NAMALWA (cell line): ENCODE results near the gene ARID5B.

ENCODE experiments used
- DNase-seq: peaks from one replicate; pipeline ENCODE4 v3.0.0-alpha.2; 2015; ENCODE audit warnings: low spot score

Gene ARID5B

DNA sequence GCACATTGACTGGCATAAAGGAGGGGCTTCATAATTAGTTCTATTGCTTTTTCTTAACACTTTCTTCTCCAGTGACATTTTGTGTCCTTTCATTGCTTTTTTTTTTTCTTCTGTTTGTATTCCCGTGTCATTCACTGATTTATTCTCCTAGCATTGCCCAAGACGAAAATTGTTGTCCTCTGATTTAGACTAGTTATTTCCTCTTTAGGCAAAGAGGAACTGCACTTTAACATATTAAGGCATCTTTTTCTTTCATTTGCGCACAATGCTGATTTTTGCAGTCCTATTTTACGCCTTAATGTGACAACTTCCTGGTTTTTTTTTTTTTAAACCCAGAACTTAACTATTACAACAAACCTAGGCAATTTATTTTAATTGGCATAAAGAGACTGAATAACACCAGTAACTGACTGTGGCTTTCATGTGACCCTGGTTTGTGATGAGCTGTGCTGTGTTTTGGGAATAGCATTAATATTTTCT, 39.7 kb downstream of the ARID5B start:
- DNase-seq = peak; percentile 74

DNA sequence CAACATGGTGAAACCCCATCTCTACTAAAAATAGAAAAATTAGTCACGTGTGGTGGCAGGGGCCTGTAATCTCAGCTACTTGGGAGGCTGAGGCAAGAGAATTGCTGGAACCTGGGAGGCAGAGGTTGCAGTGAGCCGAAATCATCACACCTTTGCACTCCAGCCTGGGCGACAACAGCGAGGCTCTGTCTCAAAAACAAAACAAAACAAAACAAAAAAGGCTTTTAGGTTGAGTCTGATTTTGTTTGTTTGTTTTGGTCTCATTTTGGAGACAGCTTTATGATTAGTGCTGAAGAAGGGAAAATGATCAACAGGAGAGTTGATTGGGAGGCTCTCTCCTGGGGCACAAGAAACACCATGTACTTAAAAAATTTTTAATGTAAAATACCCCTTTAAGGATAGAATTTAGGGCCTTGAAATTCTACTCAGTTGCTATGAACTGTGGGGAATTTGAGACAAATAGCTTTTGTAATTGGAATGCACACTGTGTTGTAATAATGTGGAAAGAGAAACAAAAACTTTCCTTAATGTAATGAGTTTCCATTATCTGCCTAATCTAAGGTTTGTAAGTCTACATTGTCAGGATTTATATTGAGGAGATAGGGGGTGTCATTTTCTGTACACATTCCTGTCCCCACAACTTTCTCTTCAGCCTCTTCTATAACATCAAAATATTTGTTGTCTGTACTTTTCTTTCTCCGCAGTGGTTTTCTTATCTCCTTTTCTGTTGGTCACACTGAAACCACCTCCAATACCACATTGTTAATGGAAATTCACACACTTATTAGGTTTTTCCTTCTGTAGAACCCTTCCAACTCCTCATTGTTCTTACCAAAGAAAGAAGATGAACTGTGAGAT, 41.3 kb downstream of the ARID5B start:
- DNase-seq = peak; percentile 39

DNA sequence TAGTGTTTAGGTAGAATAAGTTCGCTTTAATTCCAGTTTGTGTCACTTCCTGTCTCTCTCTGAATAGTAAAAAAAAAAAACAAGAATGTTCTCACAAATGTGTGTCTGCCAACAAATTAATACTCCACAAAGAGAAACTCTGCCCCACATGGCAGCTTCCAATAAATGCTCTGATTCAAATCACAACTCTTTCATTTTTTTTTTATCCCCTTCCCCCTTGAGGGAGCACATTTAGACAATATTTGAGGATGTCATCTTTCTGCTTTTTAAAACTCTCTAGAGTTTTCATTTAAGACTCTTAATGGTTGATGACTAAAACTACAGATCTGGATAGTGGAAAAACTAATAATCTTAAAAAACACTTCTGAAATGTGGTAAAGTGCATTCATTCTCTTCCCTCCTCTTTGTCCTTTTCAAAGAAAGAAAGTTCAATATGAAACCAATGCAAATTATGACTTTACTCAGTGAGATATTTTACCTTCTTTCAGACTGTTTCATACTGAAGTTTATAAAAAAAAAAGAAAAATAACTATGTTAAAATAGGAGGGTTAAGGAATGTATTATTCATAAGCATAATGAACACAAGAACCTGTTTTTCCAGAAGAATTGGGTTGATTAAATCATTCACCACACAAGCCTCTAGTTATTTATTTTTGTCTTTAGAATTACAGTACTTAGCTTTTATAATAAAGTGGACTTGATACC, 42.3 kb downstream of the ARID5B start:
- DNase-seq = peak; percentile 82

GRCh38 chr10:61944410-61945147, 43.1 kb downstream of the ARID5B start:
- DNase-seq = no peak

DNA sequence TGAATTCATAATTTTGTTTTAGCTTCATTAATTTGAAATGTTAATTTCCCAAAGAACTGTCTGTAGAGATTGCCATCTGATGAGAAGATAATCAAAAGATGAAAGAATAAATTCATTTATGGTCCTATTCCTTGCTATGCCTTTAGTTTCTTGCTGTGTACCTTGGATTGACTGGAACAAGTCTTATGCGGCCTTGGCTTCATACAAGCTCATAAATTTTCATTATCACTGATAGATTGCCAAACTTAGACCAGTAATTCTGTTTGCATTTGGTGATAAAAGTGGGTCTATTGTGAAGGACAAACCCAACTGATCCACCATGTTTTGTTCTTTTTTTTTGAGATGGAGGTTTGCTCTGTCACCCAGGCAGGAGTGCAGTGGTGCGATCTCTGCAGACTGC, 48.2 kb downstream of the ARID5B start:
- DNase-seq = no peak

- no peak for DNase-seq
Observed at GRCh38 chr10:61950449-61951143, 49.1 kb downstream of the ARID5B start.

- no peak for DNase-seq
Observed at GRCh38 chr10:61951144-61951483, 49.6 kb downstream of the ARID5B start.

DNA sequence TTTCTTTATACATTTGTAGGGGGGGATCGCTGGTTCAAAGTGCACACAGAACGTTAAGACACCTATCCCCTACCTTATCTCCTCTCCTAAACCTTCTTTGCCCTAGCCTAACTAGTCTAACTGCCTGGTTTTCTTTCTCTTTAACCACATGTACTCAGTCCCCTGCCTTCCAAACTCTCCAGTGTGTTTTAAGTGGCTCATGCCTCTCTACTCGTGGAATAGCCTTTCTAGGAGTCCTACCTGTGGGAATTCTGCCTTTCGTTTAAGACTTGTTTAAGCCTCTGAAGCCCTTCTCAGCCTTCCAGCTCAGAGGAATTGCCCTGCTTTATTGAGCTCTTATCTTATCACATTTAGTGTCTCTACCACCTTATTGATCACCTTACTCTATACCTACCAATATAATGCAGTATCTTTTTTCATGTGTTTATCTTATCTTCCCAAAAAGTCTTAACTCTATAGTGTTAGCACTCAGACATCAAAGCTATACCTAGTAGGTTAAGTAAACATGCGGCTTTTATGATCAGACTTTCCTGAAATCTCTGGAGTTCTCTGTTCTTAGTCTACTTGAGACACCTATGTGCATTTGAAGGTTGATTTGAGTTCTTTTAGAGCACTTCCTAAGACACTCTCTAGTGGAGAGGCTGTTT, 50.7 kb downstream of the ARID5B start:
- DNase-seq = no peak

- DNase-seq = no peak
Observed at GRCh38 chr10:61953183-61953582, 51.7 kb downstream of the ARID5B start.

DNA sequence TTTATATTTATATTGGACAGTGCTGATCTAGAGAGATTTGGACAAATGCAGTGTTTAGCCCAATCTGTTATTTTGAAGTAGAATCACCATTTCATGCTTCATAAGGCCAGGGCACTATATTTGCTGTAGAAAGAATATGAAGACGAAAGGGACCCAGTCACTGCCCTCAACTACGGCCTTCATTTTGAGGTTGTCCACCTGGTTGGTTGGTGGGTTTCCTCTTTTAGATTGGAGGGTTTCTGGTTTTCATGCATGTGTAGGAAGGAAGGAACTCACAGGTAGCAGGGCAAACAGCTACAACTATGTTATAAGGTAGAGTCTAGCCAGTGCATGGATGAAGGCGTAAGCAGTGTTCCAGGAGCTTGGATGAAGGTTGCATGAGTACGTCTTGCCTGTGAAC, 56.3 kb downstream of the ARID5B start:
- no peak for DNase-seq

GRCh38 chr10:61958311-61958710, 56.8 kb downstream of the ARID5B start:
- no peak for DNase-seq

GRCh38 chr10:61958805-61959204, 57.3 kb downstream of the ARID5B start:
- no peak for DNase-seq

DNA sequence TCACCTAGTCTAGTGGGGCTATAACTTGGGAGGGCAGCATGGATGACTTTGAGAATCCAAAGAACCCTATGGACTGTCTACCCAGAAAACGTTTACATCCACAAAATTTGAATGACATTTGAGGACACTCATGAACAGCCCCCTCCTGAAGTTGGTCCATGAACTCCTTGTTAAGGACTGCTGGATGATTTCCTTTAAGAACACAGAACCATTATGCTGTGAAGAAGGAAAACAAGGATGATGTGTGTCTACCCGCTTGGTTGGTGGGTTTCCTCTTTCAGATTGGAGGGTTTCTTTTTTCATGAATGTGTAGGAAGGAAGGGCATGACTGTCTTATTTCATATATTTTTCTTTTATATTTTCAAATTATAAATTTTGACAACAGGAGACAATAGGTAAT, 58.3 kb downstream of the ARID5B start:
- DNase-seq = no peak

DNA sequence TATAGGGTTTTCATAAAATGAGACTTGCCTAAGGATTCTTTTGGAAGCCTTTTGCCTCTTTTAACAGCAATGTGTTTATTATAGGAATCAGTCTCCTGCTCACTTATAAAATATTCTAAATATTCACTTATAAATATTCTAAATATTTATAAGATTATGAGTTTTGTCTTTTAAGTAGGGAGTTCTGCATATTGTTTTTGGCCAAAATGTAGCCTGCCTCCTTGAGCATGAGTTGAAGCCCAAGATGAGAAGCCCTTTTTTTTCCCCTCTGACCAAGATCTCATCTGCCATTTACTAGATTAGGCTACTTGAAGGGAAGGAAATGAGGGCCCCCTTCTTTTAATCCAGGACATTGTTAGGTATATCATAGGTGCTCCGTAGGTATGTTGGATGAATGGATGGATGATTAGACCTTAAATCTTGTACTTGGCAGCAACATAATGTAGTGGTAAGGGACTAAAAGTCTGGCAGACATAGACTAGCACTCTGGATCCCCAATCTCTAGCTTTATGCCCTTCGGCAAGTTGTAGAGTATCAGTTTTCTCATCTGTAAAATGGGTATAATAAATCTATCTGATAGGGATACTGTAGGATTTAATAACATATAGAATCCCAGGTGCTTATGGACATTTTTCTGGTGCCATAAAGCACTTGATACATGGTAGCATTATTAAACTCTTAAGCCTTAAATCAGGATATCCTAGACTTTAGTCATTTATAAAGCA, 59.1 kb downstream of the ARID5B start:
- DNase-seq = peak; percentile 50

GRCh38 chr10:61961278-61961677, 59.8 kb downstream of the ARID5B start:
- DNase-seq = peak; percentile 97

- no peak for DNase-seq
Observed at GRCh38 chr10:61962971-61963370, 61.5 kb downstream of the ARID5B start.

GRCh38 chr10:61963669-61964058, 62.2 kb downstream of the ARID5B start:
- peak; percentile 34 for DNase-seq

GRCh38 chr10:61964059-61964709, 62.7 kb downstream of the ARID5B start:
- DNase-seq = peak; percentile 53

- DNase-seq = no peak
Observed at GRCh38 chr10:61964949-61965702, 63.6 kb downstream of the ARID5B start.
